HEK293T (cell line): ENCODE results near the gene TWF2.

ENCODE experiments used
- CTCF ChIA-PET: fragments of 350-600 bp; formaldehyde crosslinking; extraction: SDS; loops from one replicate; lab custom pipeline; 2021; ENCODE audit warnings: antibody characterized with exemption, inconsistent platforms; lab: Yijun Ruan, JAX
- POLR2A ChIA-PET: fragments of 350-600 bp; formaldehyde crosslinking; extraction: SDS; loops from one replicate; lab custom pipeline; 2020; ENCODE audit warnings: antibody characterized with exemption, inconsistent platforms; lab: Yijun Ruan, JAX
- DNase-seq: peaks from one replicate; pipeline ENCODE4 v3.0.0; 2012; ENCODE audit warnings: mixed read lengths; ENCODE audit errors: extremely low spot score
- ARNT ChIP-seq: fragments of 450-650 bp; IDR thresholded peaks from 2 replicates; pipeline ENCODE4 v1.6.1; 2017; ENCODE audit warnings: mild to moderate bottlenecking
- BHLHE40 ChIP-seq: fragments of 450-650 bp; IDR thresholded peaks from 2 replicates; pipeline ENCODE4 v1.6.1; 2016; ENCODE audit warnings: mild to moderate bottlenecking, moderate library complexity, borderline replicate concordance
- CTBP1 ChIP-seq: fragments of 450-650 bp; IDR thresholded peaks from 2 replicates; pipeline ENCODE4 v1.6.1; 2016; ENCODE audit warnings: borderline replicate concordance
- ELF4 ChIP-seq: fragments of 450-650 bp; IDR thresholded peaks from 2 replicates; pipeline ENCODE4 v1.6.1; 2017; ENCODE audit warnings: antibody characterized with exemption
- FOXA1 ChIP-seq: fragments of 450-650 bp; IDR thresholded peaks from 2 replicates; pipeline ENCODE4 v1.6.1; 2016; ENCODE audit warnings: mild to moderate bottlenecking
- FOXK2 ChIP-seq: fragments of 450-650 bp; IDR thresholded peaks from 2 replicates; pipeline ENCODE4 v1.6.1; 2016; ENCODE audit warnings: mild to moderate bottlenecking
- FOXM1 ChIP-seq: fragments of 450-650 bp; IDR thresholded peaks from 2 replicates; pipeline ENCODE4 v1.6.1; 2017; ENCODE audit warnings: mild to moderate bottlenecking, borderline replicate concordance
- HDGF ChIP-seq: fragments of 450-650 bp; IDR thresholded peaks from 2 replicates; pipeline ENCODE4 v1.6.1; 2017; ENCODE audit warnings: antibody characterized with exemption, borderline replicate concordance
- L3MBTL2 ChIP-seq: fragments of 450-650 bp; conservative IDR thresholded peaks from 2 replicates; pipeline ENCODE4 v1.6.1; 2016; ENCODE audit warnings: mild to moderate bottlenecking
- LEF1 ChIP-seq: fragments of 450-650 bp; IDR thresholded peaks from 2 replicates; pipeline ENCODE4 v1.6.1; 2017; ENCODE audit warnings: mild to moderate bottlenecking, borderline replicate concordance
- NFRKB ChIP-seq: fragments of 450-650 bp; IDR thresholded peaks from 2 replicates; pipeline ENCODE4 v1.6.1; 2016; ENCODE audit warnings: mild to moderate bottlenecking, moderate library complexity
- PKNOX1 ChIP-seq: fragments of 450-650 bp; IDR thresholded peaks from 2 replicates; pipeline ENCODE4 v1.6.1; 2016
- SP1 ChIP-seq: fragments of 450-650 bp; IDR thresholded peaks from 2 replicates; pipeline ENCODE4 v1.6.1; 2017
- SUZ12 ChIP-seq: fragments of 450-650 bp; IDR thresholded peaks from 2 replicates; pipeline ENCODE4 v1.6.1; 2016; ENCODE audit warnings: mild to moderate bottlenecking
- TARDBP ChIP-seq: fragments of 450-650 bp; IDR thresholded peaks from 2 replicates; pipeline ENCODE4 v1.6.1; 2016
- ZNF384 ChIP-seq: fragments of 450-650 bp; IDR thresholded peaks from 2 replicates; pipeline ENCODE4 v1.6.1; 2016

Gene TWF2

GRCh38 chr3:52196977-52197376 lies 42.0 kb downstream of the TWF2 start:
- no peak for TF ChIP-seq TARDBP
- no peak for TF ChIP-seq SP1
- no peak for TF ChIP-seq ZNF384
- TF ChIP-seq BHLHE40, result no peak
- TF ChIP-seq FOXA1, result no peak
- no peak for TF ChIP-seq L3MBTL2
- no peak for TF ChIP-seq LEF1
- TF ChIP-seq ELF4, result no peak
- no peak for TF ChIP-seq PKNOX1
- TF ChIP-seq FOXK2, result no peak
- TF ChIP-seq HDGF, result no peak
- CTCF ChIA-PET, result interaction anchor here (0.7 to 1.0 kb wide), 2 partner anchors 12 to 23 kb away, joined by 3 to 6 read pairs; no protein-coding TSS in a partner anchor
- DNase-seq, result no peak
- POLR2A ChIA-PET, result interaction anchor here (0.6 to 1.8 kb wide), 8 partner anchors 12 to 47 kb away, joined by 3 to 14 read pairs (median 4); partner anchors contain the start of genes POC1A and TWF2

GRCh38 chr3:52195823-52196331 lies 43.1 kb downstream of the TWF2 start:
- ChIA-PET POLR2A (interaction anchor here (1.8 kb wide), 1 partner anchor 41 kb away, joined by 14 read pairs; the partner anchor contains the start of gene POC1A), CTCF (no interaction called here)
- no peak for DNase-seq
- TF ChIP-seq PKNOX1, result no peak
- no peak for TF ChIP-seq FOXA1
- TF ChIP-seq L3MBTL2, result no peak
- no peak for TF ChIP-seq HDGF
- TF ChIP-seq SUZ12, result no peak
- no peak for TF ChIP-seq ZNF384
- no peak for TF ChIP-seq TARDBP
- TF ChIP-seq CTBP1, result no peak
- TF ChIP-seq BHLHE40, result no peak
- no peak for TF ChIP-seq FOXK2
- TF ChIP-seq LEF1, result no peak
- no peak for TF ChIP-seq ARNT
- no peak for TF ChIP-seq ELF4
- no peak for TF ChIP-seq FOXM1
- TF ChIP-seq NFRKB, result no peak

- TF ChIP-seq NFRKB, result no peak
- CTCF ChIA-PET, result no interaction called here
- POLR2A ChIA-PET, result no interaction called here
- no peak for DNase-seq
Observed at GRCh38 chr3:52195291-52195597, 43.7 kb downstream of the TWF2 start.

GRCh38 chr3:52194485-52195290 lies 44.3 kb downstream of the TWF2 start:
- DNase-seq, result no peak
- no peak for TF ChIP-seq FOXK2
- no peak for TF ChIP-seq ARNT
- no peak for TF ChIP-seq SP1
- no peak for TF ChIP-seq PKNOX1
- TF ChIP-seq NFRKB, result no peak
- TF ChIP-seq HDGF, result no peak
- no peak for TF ChIP-seq CTBP1
- ChIA-PET POLR2A (no interaction called here), CTCF (no interaction called here)

GRCh38 chr3:52193065-52193464 lies 45.9 kb downstream of the TWF2 start:
- ChIA-PET POLR2A (interaction anchor here (0.7 to 0.8 kb wide), 2 partner anchors 38 kb away, joined by 3 read pairs; partner anchors contain the start of gene POC1A), CTCF (no interaction called here)
- no peak for DNase-seq
- TF ChIP-seq BHLHE40 (no peak), FOXM1 (no peak), ARNT (no peak), PKNOX1 (no peak), SP1 (no peak), L3MBTL2 (no peak), HDGF (no peak), NFRKB (no peak)

- TF ChIP-seq TARDBP (no peak), FOXA1 (no peak), ELF4 (no peak), ARNT (no peak), CTBP1 (no peak), FOXK2 (no peak), L3MBTL2 (no peak)
- ChIA-PET POLR2A (no interaction called here), CTCF (no interaction called here)
- DNase-seq, result no peak
Observed at GRCh38 chr3:52191663-52192062, 47.3 kb downstream of the TWF2 start.
